ENCODE results near the gene ATF3.

DNA sequence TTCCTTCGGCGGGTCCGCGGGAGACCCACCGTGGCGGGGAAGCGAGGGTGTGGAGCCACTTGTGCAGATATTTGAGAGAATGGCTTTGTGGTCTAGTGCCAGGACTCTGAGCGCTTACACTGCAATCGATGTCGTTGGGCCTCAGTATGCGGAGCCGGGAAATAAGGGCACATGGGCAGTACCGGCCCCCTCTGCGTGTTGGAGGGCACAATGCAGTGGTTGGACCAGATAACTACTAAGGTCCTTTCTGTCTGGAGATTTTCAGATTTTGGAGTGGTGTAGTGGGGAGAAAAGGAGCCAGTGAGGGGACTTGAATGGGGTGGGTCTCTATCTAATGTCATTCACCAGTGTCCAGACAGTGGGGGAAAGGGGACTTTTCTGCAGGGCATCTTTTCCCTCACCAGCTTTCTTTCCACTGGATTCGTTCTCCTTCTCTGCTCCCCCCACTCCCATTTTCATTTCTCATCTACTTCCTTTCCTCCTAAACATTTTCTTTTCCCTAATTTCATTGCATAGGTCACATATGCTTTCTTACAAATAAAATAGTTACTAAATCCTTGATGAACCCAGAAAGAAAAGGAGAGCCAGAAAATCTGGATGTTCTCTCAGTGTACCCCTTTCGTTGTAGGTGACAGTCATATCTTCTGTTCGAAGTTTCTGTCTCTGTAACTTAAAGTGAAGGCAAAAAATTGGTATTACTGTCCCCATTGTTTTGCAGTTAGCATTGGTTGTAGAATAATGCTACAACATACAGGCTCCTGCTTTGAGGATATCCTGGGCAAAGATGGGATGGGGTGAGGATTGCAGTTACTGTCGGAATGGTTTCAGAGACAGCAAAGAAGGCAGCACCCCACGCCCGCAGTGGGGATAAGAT lies 1.4 kb downstream of the ATF3 start:
- no peak for TF ChIP-seq CTCF (conservative IDR thresholded peaks at IDR 0.05; ENCODE audit: low read depth, low read length)
- no peak for TF ChIP-seq EZH2 (IDR thresholded peaks at IDR 0.05; ENCODE audit: low read length, unreplicated experiment)
- no peak for TF ChIP-seq EZH2phosphoT487 (IDR thresholded peaks at IDR 0.05; ENCODE audit: borderline replicate concordance, low read length)

Data from PC-3 (cell line).